KG1 (cell line): ENCODE results near the gene RB1.
"Not testable (repeated sequence)": the region's sequence is repeated elsewhere in the genome, so short reads cannot be mapped to it uniquely, and the experiment has no call there.

ENCODE experiments used
- DNase-seq: peaks from one replicate; lab custom pipeline; 2025; lab: John Stamatoyannopoulos, UW

Gene RB1

GRCh38 chr13:48410199-48410598, 106.6 kb downstream of the RB1 start:
- DNase-seq: no peak

- no peak for DNase-seq
Observed at GRCh38 chr13:48411147-48411794, 107.7 kb downstream of the RB1 start.

DNA sequence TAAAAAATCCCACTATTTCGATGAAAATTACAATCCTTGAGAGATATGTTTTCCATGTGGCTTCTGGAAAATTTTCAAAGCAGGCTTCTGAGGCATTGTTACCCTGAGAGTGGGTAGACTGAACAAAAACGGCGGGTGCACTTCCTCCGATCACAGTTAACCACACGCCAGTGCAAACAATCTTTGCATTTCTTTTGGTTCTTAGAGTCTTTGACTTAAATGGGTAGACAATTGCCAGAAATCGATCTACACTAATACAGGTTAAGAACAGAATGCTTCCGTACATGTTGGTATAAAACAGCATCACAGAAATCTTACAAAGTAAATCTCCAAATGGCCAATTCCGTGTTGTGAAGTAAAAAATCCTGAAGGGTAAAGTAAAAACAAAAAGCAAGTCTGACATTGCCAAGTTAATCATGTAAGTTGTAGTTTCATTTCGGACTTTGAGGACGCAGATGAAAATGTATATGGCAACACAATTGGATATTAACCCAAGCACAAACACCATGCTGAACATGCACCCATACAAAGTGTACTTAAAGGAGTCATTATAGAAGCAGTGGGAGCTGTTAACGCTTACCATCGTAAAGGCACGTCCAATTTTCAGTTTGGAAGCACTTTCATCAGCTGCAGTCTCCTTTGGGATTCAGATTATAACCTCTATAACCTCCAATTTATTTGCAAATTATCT, 108.4 kb downstream of the RB1 start:
- DNase-seq: no peak

GRCh38 chr13:48412881-48413351, 109.4 kb downstream of the RB1 start, which contains the start of gene LPAR6:
Gene LPAR6 (minus strand): TSS chr13:48413113. CDS start chr13:48412423, 690 bp downstream.
- no peak for DNase-seq

DNA sequence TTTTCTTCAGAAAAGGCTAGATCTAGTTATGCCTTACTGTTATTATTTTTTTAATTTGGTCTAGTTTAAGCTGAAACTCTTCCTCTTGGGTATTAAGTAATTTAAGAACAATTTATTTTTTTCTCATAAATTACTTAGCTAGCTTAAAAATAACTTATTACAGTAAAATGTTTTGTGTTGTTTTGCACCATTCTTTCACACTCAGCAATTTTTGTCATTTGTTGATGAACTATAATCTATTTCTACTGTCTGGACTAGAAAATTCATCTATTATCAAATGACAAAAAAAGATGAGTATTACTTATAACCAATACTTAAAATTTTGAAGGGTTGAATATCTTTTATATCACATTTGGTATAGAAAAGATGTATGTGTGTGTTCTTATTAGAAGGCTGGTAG, 111.0 kb downstream of the RB1 start:
- DNase-seq: no peak

GRCh38 chr13:48415516-48415915, 112.0 kb downstream of the RB1 start:
- no peak for DNase-seq

DNA sequence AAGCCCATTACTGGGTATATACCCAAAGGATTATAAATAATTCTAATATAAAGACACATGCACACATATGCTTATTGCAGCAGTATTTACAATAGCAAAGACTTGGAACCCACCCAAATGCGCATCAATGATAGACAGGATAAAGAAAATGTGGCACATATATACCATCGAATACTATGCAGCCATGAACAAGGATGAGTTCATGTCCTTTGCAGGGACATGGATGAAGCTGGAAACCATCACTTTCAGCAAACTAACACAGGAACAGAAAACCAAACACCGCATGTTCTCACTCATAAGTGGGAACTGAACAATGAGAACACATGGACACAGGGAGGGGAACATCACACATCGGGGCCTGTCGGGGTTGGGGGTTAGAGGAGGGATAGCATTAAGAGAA, 118.5 kb downstream of the RB1 start:
- DNase-seq: not testable (repeated sequence)

DNA sequence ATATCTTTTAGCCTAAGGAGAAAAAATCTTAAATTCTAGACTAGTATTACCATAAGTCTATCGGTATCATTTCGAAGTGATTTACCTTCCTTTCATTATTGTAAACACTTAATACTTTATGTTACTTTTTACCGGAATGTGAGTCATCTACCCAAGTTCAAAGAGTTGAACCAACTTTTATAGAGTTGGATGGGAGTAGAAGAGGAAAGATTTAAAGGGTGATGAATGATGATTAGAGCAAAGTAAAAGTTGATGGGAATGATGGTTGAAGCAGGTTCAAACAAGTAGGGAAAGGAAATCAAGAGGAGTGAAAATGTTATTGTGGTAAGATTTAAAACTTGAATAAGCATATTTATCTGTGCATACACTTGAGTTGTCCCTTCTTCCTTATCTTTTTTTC, 120.7 kb downstream of the RB1 start:
- no peak for DNase-seq

GRCh38 chr13:48426052-48426451, 122.5 kb downstream of the RB1 start:
- no peak for DNase-seq

DNA sequence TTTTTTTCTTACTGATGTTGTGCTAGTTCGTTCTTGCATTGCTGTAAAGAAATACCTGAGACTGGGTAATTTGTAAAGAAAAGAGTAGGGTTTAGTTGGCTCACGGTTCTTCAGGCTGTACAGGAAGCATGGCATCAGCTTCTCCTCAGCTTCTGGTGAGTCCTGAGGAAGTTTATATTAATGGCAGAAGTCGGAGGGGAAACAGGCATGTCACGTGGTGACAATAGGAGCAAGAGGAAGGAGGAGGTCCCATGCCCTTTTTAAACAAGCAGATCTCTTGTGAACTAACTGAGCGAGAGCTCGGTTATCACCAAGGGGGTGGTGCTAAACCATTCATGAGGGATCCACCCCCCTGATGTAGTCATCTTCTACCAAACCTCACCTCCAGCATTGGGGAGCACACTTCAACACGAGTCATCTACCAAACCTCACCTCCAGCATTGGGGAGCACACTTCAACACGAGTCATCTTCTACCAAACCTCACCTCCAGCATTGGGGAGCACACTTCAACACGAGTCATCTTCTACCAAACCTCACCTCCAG, 123.3 kb downstream of the RB1 start:
- not testable (repeated sequence) for DNase-seq

DNA sequence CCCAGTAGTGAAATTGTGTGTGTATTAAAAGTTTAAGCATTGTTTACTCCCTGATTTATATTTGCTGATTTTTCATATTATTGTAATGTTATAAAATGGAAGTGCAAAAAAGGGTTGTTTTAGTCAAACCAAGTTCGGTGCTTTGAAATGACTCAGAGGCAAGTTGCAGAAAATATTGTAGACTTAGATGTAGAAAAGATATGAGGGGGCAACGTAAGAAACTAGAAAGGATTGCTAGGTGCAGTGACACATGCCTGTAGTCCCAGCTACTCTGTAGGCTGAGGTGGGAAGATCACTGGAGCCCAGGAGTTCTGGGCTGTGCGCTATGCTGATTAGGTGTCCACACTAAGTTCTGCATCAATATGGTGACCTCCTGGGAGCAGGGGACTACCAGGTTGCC, 125.5 kb downstream of the RB1 start:
- DNase-seq: no peak

DNA sequence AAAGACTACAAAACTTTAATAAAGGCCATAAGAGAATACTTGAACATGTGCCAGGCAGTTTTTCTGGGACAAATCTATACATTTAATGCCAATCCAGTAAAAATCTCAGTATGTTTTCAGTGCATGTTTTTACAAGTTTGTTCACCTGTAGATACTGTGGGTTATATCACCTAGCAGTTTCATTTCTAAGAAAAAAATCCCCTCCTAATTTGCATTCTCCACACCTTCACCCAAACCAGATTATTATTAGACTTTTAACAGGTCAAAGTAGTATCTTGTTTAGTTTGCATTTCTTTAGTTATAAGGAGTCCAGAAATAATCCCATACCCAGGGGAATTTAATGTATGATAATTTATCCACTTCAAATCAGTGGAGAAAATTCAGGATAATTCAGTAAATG, 126.3 kb downstream of the RB1 start:
- DNase-seq: no peak

DNA sequence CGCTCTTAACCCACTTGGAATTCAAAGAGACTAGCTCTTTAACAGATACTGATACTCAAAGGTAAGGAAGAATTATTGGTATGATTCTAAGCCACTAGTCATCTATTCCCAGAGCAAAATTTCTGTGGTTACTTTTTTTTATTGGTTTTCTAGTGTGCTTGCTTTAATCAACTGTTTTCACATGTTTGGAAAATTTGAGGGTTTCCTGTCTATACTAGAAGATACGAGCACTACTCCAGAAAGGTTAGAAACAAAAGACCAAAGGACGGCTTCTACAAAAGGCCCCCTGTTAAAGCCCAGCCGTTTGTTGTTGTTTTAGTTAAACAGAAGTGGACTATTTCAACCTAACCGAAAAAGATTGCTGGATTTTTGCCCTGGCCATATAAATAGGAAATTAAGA, 127.9 kb downstream of the RB1 start:
- no peak for DNase-seq

DNA sequence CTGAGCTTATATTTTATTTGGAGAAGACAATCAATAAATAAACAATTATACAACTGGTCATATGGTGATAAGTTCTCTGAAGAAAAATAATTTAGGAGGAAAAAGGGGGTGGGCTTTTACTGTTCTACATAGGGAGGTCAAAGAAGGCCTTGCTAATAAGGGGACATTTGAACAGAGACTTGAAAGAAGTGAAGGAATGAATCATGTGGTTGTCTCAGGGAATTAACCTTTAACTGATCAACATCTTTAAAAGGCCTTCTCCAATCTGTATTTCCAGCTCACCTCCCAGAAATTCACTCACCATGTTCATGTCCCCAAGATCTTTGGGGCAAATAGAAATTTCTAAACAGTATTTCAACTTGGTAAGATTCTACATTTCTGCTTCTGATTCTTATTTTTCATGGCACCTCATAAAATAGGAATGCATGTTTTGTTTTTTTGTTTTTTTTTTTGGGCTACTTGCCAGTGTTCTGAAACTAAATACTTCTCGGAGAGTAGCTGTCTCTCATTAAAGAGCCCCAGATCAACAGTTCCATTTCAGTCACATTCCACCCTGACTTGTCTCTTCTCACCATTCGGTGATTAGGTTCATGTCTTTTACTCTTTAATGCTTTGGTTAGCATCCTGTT, 128.6 kb downstream of the RB1 start:
- no peak for DNase-seq

GRCh38 chr13:48434200-48434599, 130.6 kb downstream of the RB1 start:
- DNase-seq: no peak

DNA sequence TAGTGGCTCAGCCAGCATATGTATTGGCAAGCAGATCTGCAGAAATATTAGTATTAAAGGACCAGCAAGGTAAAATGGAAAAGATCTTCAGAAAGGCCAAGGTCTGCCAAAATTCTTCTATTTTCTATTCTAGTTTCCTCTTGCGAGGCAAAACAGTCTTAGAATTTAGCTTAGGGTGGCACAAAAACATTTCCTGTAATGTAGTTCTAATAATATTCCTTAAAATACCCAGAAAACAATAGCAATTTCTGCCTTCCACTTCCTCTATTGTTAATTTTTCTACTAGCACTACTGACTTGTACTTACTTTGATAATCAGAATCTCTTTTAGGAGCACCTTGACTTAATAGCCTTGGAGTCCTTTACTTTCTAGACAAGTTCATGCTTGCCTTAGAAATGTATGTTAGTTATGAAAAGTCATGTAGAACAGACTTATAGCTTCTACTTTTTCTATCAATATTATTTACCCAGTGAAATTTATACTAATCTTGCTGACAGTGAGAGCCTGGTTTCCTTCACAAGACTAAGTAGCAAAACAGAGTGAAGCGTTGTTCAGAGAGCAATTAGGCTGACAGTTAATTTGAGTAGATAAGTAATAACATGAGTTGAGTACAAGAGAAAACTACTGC, 133.2 kb downstream of the RB1 start:
- no peak for DNase-seq

DNA sequence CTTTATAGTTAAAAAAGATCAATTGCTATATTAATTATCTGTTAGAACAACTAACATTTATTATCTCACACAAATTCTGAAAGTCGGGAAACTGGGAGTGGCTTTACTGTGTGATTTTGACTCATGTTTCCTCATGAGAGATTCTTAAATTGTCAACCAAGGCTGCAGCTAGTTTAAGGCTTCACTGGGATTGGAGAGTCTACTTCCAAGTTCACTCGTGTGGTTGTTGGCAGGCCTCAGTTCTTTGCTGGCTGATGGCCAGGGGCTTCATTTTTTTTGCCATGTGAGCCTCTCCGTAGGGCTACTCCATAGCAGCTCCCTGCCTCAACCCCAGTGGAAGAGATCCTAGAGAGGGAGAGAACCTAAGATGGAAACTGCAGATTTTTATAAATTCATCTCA, 133.8 kb downstream of the RB1 start:
- no peak for DNase-seq

- DNase-seq: no peak
Observed at GRCh38 chr13:48443442-48444208, 140.1 kb downstream of the RB1 start.

GRCh38 chr13:48446464-48446863, 142.9 kb downstream of the RB1 start:
- no peak for DNase-seq

GRCh38 chr13:48448285-48448958, 144.9 kb downstream of the RB1 start:
- DNase-seq: no peak

- peak; percentile 55 for DNase-seq
Observed at GRCh38 chr13:48448959-48449614, 145.5 kb downstream of the RB1 start.
